GM21825 (cell line): ENCODE measurements around the gene TOMM7.
"Not testable (repeated sequence)": the region's sequence is repeated elsewhere in the genome, so short reads cannot be mapped to it uniquely, and the experiment has no call there.

Experiments used
- ATAC-seq: cut with Tn5 transposase; IDR thresholded peaks from one replicate; pipeline ENCODE4 v1.9.1; 2021; ENCODE audit warnings: mild to moderate bottlenecking, moderate library complexity; ENCODE audit not compliant: unreplicated experiment

The TOMM7 gene

DNA sequence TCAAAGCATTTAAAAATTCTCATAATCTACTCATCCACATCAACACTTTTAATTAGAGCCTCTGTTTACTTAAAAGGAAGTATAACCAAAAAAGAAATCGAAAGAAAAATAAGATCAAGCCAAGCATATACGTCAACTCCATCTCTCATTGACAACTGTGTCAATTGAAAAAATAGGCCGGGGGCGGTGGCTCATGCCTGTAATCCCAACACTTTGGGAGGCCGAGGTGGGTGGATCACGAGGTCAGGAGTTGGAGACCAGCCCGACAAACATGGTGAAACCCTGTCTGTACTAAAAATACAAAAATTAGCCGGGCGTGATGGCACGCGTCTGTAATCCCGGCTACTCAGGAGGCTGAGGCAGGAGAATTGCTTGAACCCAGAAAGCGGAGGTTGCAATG lies 32.0 kb downstream of the TOMM7 start:
- ATAC-seq, result not testable (repeated sequence)

DNA sequence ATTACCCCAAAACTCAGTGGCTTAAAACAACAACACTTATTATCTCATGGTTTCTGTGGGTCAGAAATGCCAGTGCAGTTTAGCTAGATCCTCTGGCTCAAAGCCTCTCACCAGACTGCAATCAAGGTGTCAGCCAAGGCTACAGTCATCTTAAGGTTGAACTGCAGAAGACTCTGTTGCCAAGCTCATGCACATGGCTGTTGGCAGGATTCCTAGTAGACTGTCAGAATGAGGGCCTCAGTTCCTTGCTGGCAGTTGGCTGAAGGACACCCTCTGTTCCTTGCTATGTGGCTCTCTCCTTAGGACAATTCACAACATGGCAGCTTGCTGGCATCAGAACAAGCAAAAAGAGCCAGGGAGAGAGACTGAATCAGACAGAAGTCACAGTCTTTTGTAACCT lies 34.7 kb downstream of the TOMM7 start:
- ATAC-seq, result no peak

DNA sequence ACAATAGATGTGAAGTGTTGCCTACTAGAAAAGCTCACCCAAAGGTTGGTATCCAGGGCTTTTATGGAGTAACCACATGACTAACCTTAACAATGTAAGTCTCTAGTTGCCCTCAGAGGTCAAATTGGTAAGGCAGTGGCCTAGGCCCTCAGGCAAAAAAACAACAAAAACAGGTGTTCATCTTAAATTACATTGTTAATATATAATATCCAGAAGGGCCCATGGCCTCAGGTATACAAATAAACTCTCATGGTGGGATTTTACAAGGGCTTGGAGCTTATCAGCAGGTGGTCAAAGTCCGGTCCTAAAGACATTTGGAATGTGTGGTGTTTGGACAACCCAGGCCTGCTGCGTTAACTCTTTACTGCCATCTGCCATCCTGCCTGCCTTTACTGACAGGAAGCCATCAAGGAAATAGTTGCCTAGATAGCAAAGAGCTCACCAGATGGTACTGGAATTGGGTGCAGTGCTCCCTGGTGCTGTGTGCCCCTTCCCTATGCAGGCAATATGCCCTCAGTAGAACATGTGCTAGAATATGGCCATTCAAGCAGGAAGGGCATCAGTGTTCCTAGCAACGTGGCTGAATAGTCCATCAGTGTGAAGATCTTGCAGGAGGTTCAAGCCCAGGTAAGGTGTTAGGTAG lies 36.2 kb downstream of the TOMM7 start:
- no peak for ATAC-seq

DNA sequence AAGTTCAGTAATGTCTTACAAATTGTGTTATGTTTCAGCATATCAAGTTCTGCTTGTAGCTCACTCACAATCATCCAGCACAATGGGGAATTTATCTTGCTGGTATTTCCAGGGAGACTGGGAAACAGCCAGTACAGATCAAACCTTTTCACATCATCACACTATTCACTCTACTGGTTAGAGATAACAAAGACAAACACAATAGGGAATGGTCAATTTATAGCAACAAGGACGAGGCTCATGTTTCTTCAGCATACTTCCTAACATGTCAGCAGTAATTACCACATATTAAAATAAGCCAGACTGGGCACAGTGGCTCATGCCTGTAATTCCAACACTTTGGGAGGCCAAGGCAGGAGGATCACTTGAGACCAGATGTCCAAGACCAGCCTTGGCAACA lies 38.3 kb downstream of the TOMM7 start:
- ATAC-seq, result no peak

DNA sequence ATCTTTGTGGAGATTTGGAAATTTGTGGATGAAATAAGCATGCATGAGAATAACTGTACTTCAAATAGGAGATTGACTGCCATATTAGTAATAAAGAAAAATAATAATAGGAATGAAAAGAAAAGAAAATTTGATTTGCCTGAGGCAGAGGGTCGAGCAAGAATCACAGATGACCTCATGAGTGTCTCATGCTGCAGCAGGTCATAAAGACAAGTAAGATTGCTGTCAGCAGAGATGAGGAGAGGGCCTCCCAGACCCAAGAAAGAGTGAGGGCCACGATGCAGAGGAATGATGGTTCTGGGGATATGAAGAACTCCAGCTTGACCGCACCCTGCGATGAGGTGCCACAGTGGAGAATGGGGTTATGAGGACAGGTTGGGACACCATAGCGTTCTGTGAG lies 39.2 kb downstream of the TOMM7 start:
- no peak for ATAC-seq

DNA sequence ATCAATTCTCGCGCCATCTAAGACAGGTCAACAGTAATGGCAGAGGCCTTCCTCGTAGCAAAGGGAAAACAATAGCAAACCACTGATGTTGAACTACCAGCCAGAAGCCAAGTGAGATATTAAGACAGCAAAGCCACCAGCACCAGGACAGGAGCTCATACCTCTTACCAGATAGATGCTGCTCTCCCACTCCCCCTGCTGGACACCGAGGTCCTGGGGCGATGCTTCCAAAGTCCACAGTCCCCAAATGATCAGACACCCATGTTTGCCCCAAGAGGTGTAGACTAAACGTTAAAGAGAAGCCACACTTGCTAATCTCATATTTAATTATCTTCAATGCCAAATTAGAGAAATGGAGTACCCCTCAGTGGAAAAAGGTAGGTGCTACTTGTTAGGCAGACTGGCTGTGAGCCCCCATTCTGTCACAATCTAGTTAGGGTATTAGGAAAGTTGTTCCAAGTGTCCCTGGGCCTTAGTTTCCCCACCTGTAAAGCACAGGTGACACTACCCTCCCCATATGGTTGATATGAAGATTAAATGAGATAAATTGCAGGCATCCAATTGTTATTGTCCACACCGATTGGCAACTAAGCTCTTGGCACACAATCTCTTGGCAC lies 39.9 kb downstream of the TOMM7 start:
- no peak for ATAC-seq

- no peak for ATAC-seq
These were observed 41.4 kb downstream of the TOMM7 start for GRCh38 chr7:22781230-22781711.

- ATAC-seq, result not testable (repeated sequence)
These were observed 42.8 kb downstream of the TOMM7 start for GRCh38 chr7:22779730-22780323.

DNA sequence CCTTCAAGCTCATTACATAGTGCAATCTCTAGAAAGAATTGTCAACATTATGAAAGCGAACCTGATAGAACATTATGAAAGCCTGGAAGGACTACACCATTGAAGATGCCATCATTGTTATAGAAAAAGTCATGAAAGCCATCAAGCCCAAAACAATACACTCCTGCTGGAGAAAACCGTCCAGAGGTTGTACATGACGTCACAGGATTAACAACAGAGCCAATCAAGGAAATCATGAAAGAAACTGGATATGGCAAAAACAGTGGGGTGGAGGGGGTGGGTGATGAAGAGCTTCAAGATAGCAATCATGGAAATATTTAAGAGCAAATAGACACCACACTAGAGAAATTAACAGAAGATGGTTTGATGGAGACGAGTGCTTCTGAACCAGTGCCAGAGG lies 45.7 kb downstream of the TOMM7 start:
- ATAC-seq, result no peak

- ATAC-seq, result no peak
These were observed 49.8 kb downstream of the TOMM7 start for GRCh38 chr7:22772885-22773284.

GRCh38 chr7:22771872-22772228 lies 50.8 kb downstream of the TOMM7 start:
- ATAC-seq, result no peak

- no peak for ATAC-seq
These were observed 51.3 kb downstream of the TOMM7 start for GRCh38 chr7:22771194-22771871.

GRCh38 chr7:22765609-22766008 lies 57.0 kb downstream of the TOMM7 start:
- peak; percentile 86 for ATAC-seq
